ENCODE results near the gene SLC1A7. TPM values are rescaled to one million over a fixed set of nuclear protein-coding genes. Genes with fewer than 3 reads are reported as not detected.

Gene SLC1A7
- total RNA-seq, 1 donor from 2014 or later, result not detected

- Mint-ChIP-seq H3K27me3 (no peaks in the 10 kb centered on the region), H3K4me3 (no peak overlapping the region), H3K27ac (no peak overlapping the region), H3K4me1 (ENCODE audit: unreplicated experiment) (peaks cover 26% of the 10 kb centered on the region), H3K9me3 (no peaks in the 10 kb centered on the region), H3K36me3 (peaks cover 26% of the 10 kb centered on the region)
- DNase-seq (ENCODE audit: extremely low spot score, unreplicated experiment), result no peak
- TF ChIP-seq, protein P1, sequence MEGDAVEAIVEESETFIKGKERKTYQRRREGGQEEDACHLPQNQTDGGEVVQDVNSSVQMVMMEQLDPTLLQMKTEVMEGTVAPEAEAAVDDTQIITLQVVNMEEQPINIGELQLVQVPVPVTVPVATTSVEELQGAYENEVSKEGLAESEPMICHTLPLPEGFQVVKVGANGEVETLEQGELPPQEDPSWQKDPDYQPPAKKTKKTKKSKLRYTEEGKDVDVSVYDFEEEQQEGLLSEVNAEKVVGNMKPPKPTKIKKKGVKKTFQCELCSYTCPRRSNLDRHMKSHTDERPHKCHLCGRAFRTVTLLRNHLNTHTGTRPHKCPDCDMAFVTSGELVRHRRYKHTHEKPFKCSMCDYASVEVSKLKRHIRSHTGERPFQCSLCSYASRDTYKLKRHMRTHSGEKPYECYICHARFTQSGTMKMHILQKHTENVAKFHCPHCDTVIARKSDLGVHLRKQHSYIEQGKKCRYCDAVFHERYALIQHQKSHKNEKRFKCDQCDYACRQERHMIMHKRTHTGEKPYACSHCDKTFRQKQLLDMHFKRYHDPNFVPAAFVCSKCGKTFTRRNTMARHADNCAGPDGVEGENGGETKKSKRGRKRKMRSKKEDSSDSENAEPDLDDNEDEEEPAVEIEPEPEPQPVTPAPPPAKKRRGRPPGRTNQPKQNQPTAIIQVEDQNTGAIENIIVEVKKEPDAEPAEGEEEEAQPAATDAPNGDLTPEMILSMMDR (conservative IDR thresholded peaks at IDR 0.05), result no peak
These were observed 99.2 kb downstream of the SLC1A7 start for GRCh38 chr1:53043271-53043670.

DNA sequence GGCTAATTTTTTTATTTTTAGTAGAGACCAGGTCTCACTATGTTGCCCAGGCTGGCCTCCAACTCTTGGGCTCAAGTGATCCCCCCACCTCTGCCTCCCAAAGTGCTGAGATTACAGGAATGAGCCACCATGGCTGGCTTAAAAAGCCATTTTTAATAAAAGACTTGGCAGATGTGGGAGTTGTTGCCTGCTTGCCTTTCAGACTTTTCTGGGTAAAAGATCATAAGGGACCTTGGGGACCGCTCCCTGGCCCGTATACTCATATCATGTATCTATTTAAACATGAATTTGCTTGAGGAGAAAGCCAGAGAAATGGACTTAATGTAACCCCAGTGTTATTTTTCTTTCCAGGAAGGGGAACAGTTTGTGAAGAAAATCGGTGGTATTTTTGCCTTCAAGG lies 103.9 kb downstream of the SLC1A7 start:
- Mint-ChIP-seq H3K27ac (no peak overlapping the region), H3K4me3 (no peak overlapping the region), H3K27me3 (no peaks in the 10 kb centered on the region), H3K9me3 (no peaks in the 10 kb centered on the region), H3K36me3 (peaks cover 25% of the 10 kb centered on the region), H3K4me1 (ENCODE audit: unreplicated experiment) (peaks cover 7% of the 10 kb centered on the region)
- TF ChIP-seq, protein P1 (conservative IDR thresholded peaks at IDR 0.05), result no peak
- DNase-seq (ENCODE audit: extremely low spot score, unreplicated experiment), result no peak

Other genes with a start within 250 kb of the SLC1A7 start
- 46.2 and 89.5 TPM in 2 replicates for gene ECHDC2, start 220.9 kb downstream of the SLC1A7 start, total RNA-seq (ENCODE audit: low replicate concordance)
- gene SCP2, start 215.4 kb downstream of the SLC1A7 start, total RNA-seq (ENCODE audit: low replicate concordance), result 108 and 121 TPM in 2 replicates
- 2.8 and 3.2 TPM in 2 replicates for gene PODN, start 80.4 kb downstream of the SLC1A7 start, total RNA-seq (ENCODE audit: low replicate concordance)
- 26.8 and 28.2 TPM in 2 replicates for gene CPT2, start 54.2 kb upstream of the SLC1A7 start, total RNA-seq (ENCODE audit: low replicate concordance)
- 36.2 and 72.7 TPM in 2 replicates for gene CZIB, start 78.0 kb upstream of the SLC1A7 start, total RNA-seq (ENCODE audit: low replicate concordance)
- gene MAGOH, start 95.9 kb upstream of the SLC1A7 start, total RNA-seq (ENCODE audit: low replicate concordance), result 50.4 and 55.0 TPM in 2 replicates
- gene LRP8, start 185.4 kb upstream of the SLC1A7 start, total RNA-seq (ENCODE audit: low replicate concordance), result 7.1 and 16.5 TPM in 2 replicates